Suprapubic skin (tissue), 4 donors: ENCODE measurements around the gene TAF13.

ENCODE experiments used
- EP300 ChIP-seq: sonication (generic); formaldehyde crosslinking; IDR thresholded peaks from one replicate; pipeline ENCODE4 v1.6.1; 2017; ENCODE audit warnings: antibody characterized with exemption
- POLR2A ChIP-seq, 2 donors: fragments of 450-650 bp; IDR thresholded peaks; one replicate each; pipeline ENCODE4 v1.6.1; 2017; ENCODE audit warnings: antibody characterized with exemption in 2 of 2, mild to moderate bottlenecking in 2 of 2, moderate library complexity in 2 of 2
- POLR2AphosphoS5 ChIP-seq, 3 donors: sonication (generic); formaldehyde crosslinking; IDR thresholded peaks; one replicate each; pipeline ENCODE4 v1.6.1; 2017; ENCODE audit warnings: antibody characterized with exemption in 3 of 3
- TF ChIP-seq, protein P1 (sequence below), 2 donors: fragments of 200-600 bp in 1 of 2; fragments of 450-650 bp in 1 of 2; sonication (generic) in 1 of 2; IDR thresholded peaks; one replicate each; pipeline ENCODE4 v1.5.1; 2016 to 2019; ENCODE audit warnings: antibody characterized with exemption in 2 of 2, mild to moderate bottlenecking in 1 of 2, moderate library complexity in 1 of 2

DNA sequence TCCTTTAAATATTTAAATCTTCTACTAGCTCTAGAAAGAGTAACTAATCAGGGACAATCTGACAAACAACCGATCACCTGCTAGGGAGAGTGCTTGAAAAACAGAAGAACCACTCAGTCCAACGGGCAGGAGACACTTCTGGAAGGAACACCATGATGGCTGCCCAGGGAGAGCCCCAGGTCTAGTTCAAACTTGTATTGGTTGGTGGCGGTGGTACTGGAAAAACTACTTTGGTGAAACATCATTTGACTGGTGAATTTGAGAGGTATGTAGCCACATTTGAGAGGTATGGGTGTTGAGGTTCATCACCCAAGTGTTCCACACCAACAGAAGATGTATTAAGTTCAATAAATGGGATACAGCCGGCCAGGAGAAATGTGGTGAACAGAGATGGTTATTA lies 29.1 kb downstream of the TAF13 start:
- TF ChIP-seq, protein P1, sequence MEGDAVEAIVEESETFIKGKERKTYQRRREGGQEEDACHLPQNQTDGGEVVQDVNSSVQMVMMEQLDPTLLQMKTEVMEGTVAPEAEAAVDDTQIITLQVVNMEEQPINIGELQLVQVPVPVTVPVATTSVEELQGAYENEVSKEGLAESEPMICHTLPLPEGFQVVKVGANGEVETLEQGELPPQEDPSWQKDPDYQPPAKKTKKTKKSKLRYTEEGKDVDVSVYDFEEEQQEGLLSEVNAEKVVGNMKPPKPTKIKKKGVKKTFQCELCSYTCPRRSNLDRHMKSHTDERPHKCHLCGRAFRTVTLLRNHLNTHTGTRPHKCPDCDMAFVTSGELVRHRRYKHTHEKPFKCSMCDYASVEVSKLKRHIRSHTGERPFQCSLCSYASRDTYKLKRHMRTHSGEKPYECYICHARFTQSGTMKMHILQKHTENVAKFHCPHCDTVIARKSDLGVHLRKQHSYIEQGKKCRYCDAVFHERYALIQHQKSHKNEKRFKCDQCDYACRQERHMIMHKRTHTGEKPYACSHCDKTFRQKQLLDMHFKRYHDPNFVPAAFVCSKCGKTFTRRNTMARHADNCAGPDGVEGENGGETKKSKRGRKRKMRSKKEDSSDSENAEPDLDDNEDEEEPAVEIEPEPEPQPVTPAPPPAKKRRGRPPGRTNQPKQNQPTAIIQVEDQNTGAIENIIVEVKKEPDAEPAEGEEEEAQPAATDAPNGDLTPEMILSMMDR (IDR thresholded peaks at IDR 0.05), result no peak
- peak in 1 of 3 donors; percentile 22 for TF ChIP-seq POLR2AphosphoS5 (IDR thresholded peaks at IDR 0.05)
- TF ChIP-seq POLR2A (IDR thresholded peaks at IDR 0.05), result no peak
- no peak for TF ChIP-seq EP300
